Mesothelial cell of epicardium (in vitro differentiated cells): ENCODE measurements around the gene ARAP2. TPM values are rescaled to one million over a fixed set of nuclear protein-coding genes. Genes with fewer than 3 reads are reported as not detected.

Experiments
- DNase-seq, 2 experiments: peaks; one replicate each; pipeline ENCODE4 v3.0.0; 2021; ENCODE audit warnings: low spot score in 2 of 2; ENCODE audit not compliant: unreplicated experiment in 2 of 2
- H3K27ac Mint-ChIP-seq: 2 replicates; pipeline ENCODE4 v1.8.0; 2021; ENCODE audit warnings: mixed read lengths
- H3K27me3 Mint-ChIP-seq: 2 replicates; pipeline ENCODE4 v1.8.0; 2021; ENCODE audit warnings: low read depth, mixed read lengths
- H3K36me3 Mint-ChIP-seq: 2 replicates; pipeline ENCODE4 v1.8.0; 2021; ENCODE audit warnings: mixed read lengths
- H3K4me1 Mint-ChIP-seq: 2 replicates; pipeline ENCODE4 v1.8.0; 2021; ENCODE audit warnings: mixed read lengths
- H3K4me3 Mint-ChIP-seq: 2 replicates; pipeline ENCODE4 v1.8.0; 2021; ENCODE audit warnings: mild to moderate bottlenecking, moderate library complexity, mixed read lengths
- H3K9me3 Mint-ChIP-seq: 2 replicates; pipeline ENCODE4 v1.8.0; 2021; ENCODE audit warnings: mixed read lengths
- total RNA-seq: library from RNA; stranded (reverse); gene quantifications from 3 replicates; pipeline ENCODE4 v1.2.1, GENCODE V29; 2021
- TF ChIP-seq, protein P1 (sequence below): fragments of 200-600 bp; sonication (generic); IDR thresholded peaks from one replicate; pipeline ENCODE4 v1.5.0; 2021; ENCODE audit warnings: antibody characterized with exemption; ENCODE audit not compliant: unreplicated experiment

ARAP2 gene
- total RNA-seq, 1 donor from 2014 or later, result 16.0 TPM

DNA sequence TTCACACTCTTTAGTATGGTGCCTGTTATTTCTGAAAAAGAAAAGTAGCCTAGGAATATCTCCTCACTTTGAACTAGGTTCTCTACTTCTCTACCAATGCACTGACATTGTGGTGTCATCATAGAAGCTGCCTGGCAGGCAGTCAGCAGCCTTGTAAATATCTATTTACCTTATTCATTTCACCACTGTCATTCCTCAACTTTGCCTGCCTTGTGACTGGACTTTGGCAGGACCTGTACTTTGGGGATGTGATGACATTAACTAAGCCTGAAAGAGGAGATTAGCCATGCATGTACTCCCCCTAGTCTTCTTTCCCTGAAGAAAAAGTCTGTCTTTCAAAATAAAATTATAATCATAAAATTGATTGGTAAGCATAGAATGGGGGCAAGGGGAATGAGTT lies 207.2 kb downstream of the ARAP2 start:
- Mint-ChIP-seq H3K4me1 (no peaks in the 10 kb centered on the region), H3K27me3 (peaks cover 2% of the 10 kb centered on the region), H3K36me3 (no peaks in the 10 kb centered on the region), H3K9me3 (peaks cover 33% of the 10 kb centered on the region), H3K27ac (no peak overlapping the region), H3K4me3 (no peak overlapping the region)
- TF ChIP-seq, protein P1, sequence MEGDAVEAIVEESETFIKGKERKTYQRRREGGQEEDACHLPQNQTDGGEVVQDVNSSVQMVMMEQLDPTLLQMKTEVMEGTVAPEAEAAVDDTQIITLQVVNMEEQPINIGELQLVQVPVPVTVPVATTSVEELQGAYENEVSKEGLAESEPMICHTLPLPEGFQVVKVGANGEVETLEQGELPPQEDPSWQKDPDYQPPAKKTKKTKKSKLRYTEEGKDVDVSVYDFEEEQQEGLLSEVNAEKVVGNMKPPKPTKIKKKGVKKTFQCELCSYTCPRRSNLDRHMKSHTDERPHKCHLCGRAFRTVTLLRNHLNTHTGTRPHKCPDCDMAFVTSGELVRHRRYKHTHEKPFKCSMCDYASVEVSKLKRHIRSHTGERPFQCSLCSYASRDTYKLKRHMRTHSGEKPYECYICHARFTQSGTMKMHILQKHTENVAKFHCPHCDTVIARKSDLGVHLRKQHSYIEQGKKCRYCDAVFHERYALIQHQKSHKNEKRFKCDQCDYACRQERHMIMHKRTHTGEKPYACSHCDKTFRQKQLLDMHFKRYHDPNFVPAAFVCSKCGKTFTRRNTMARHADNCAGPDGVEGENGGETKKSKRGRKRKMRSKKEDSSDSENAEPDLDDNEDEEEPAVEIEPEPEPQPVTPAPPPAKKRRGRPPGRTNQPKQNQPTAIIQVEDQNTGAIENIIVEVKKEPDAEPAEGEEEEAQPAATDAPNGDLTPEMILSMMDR, result no peak
- no peak for DNase-seq

DNA sequence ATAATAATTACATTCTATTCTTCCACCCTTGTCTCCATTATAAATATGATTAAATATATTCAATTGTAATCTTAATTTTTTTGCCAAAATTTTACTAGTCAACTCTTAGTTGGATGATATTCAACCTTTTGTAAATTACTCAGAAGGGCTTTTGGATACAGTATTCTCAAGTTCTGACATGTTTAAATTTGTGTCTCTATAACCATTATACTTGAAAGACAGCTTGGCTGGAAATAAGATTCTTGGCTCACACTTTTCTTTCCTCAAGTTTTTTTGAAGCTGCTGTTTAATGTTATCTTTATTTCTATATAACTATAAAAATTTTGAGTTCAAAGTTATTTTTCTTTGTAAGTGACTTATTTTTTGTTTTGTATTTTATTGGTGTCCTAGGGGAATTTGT lies 214.4 kb downstream of the ARAP2 start:
- DNase-seq, result no peak
- Mint-ChIP-seq H3K27me3 (peaks cover 2% of the 10 kb centered on the region), H3K4me1 (peaks cover 7% of the 10 kb centered on the region), H3K4me3 (no peak overlapping the region), H3K36me3 (no peaks in the 10 kb centered on the region), H3K9me3 (peaks cover 23% of the 10 kb centered on the region), H3K27ac (no peak overlapping the region)
- TF ChIP-seq, protein P1, result no peak

DNA sequence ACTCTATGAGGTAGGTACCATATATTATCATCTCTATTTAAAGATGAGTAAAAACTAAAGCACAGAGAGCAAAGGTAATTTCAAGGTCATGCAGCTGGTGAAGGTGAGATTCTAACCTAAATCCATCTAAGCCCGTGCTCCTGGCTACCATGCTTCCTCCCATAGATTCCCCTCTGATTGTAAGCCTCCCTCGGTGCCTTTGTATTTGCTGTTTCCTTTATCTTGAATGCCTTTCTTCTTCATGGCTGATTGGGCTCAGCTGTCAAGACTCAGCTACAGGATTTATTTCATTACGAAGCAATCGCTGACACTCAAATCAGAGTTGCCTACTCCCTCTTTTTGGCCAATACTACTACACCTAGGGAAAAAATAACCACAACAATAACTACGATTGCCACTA lies 217.1 kb downstream of the ARAP2 start:
- DNase-seq, result no peak
- Mint-ChIP-seq H3K27ac (no peak overlapping the region), H3K9me3 (no peaks in the 10 kb centered on the region), H3K36me3 (no peaks in the 10 kb centered on the region), H3K4me3 (no peak overlapping the region), H3K4me1 (peaks cover 9% of the 10 kb centered on the region), H3K27me3 (no peaks in the 10 kb centered on the region)
- TF ChIP-seq, protein P1, result no peak

DNA sequence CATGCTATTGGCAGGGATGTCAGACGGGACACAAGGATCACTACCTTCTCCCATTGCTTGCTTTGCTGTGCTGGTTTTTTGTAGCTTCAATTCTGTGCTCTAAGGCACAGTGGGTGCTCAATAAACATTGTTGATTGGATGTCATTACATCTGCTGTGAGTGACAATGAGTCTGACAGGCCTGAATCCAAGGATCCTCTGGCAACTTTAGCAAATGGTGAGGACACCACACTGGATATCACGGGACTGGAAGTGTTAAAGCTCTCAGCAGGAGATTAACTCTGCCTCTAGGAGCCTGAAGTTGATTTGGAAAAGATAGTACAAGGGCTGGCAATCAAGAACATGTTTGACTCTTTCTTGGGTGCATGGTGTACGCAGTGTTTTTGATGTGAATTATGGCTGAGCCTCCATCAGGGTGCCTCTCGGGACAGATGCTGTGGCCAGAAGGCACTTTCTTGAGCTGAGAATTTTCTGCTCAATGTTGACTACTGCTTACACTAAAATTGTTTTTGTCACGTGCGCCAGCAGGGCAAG lies 217.9 kb downstream of the ARAP2 start:
- Mint-ChIP-seq H3K27me3 (no peaks in the 10 kb centered on the region), H3K4me1 (peaks cover 9% of the 10 kb centered on the region), H3K27ac (no peak overlapping the region), H3K9me3 (no peaks in the 10 kb centered on the region), H3K36me3 (no peaks in the 10 kb centered on the region), H3K4me3 (no peak overlapping the region)
- no peak for DNase-seq
- TF ChIP-seq, protein P1, result no peak

DNA sequence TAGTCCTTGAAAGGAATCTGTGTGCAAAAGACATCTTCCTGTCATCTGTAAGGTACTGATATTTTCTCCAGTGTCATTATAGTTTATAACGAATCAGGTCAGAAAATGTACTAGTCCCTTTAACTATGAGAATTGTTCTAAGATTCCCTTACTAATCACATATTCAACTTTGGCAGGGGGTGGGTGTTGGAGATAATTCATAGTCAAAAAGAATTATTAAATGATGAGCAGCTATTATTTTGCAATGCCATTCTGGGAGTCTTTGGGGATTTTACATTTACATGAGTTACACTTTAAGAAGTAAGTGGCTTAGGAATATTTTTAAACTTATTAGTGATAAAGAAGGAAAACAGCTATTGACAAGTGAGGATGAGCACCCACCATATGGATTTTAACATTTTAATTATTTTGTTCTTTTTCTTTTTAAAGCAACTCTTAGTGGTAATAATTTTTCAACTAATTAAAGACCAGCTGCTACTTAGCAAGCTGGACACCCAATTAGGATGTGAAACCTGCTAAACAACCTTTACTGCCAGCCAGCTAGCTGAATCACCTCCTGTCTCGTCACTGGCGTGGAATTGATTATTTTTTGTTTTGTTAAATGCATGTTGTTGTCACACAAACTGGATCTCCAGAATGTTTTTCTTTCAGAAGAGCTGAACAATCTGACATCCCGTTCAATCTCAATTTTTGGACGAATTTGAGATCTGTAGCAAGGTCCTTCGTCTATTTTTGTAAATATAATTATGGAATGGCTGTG lies 219.2 kb downstream of the ARAP2 start:
- H3K4me1 Mint-ChIP-seq, result peaks cover 9% of the 10 kb centered on the region
- no peak overlapping the region for H3K4me3 Mint-ChIP-seq
- no peak for DNase-seq
- no peaks in the 10 kb centered on the region for H3K36me3 Mint-ChIP-seq
- no peaks in the 10 kb centered on the region for H3K27me3 Mint-ChIP-seq
- peaks cover 5% of the 10 kb centered on the region for H3K9me3 Mint-ChIP-seq
- H3K27ac Mint-ChIP-seq, result no peak overlapping the region
- TF ChIP-seq, protein P1, result no peak
